Psoas muscle (tissue), 8 donors: ENCODE results near the gene KCNJ11. TPM values are rescaled to one million over a fixed set of nuclear protein-coding genes. Genes with fewer than 3 reads are reported as not detected.

Experiments used
- ATAC-seq, 4 donors: fragments of 200-7000 bp; cut with Tn5 transposase; one replicate each; pipeline ENCODE4 v1.9.1; 2020; ENCODE audit warnings: moderate library complexity in 3 of 4, mild to moderate bottlenecking in 2 of 4
- DNase-seq, 2 donors: peaks; one replicate each; pipeline ENCODE4 v3.0.0-alpha.2; 2020
- H3K27ac ChIP-seq: fragments of 200-600 bp; one replicate; pipeline ENCODE4 v1.8.0; 2022
- H3K27me3 ChIP-seq, 3 donors: fragments of 200-600 bp in 1 of 3; one replicate each; pipeline versions ENCODE4 v1.6.1 to v1.8.0; 2013 to 2022; ENCODE audit warnings: low read length in 2 of 3, mild to moderate bottlenecking in 2 of 3, moderate library complexity in 1 of 3; ENCODE audit not compliant: insufficient read depth in 3 of 3
- H3K36me3 ChIP-seq, 2 donors: fragments of 200-600 bp in 1 of 2; one replicate each; pipeline versions ENCODE4 v1.6.1 to v1.8.0; 2013 to 2022; ENCODE audit warnings: low read depth in 1 of 2, mild to moderate bottlenecking in 1 of 2, moderate library complexity in 1 of 2; ENCODE audit not compliant: insufficient read depth in 1 of 2
- H3K4me1 ChIP-seq: fragments of 200-600 bp; one replicate; pipeline ENCODE4 v1.8.0; 2022
- H3K4me3 ChIP-seq: fragments of 200-600 bp; one replicate; pipeline ENCODE4 v1.8.0; 2022; ENCODE audit warnings: mild to moderate bottlenecking
- H3K9me3 ChIP-seq: fragments of 200-600 bp; one replicate; pipeline ENCODE4 v1.8.0; 2022
- CTCF ChIP-seq: fragments of 200-600 bp; IDR thresholded peaks from one replicate; pipeline ENCODE4 v1.8.0; 2022; ENCODE audit warnings: antibody characterized with exemption
- WGBS, 3 donors: extraction: QIAGEN DNeasy Blood & Tissue Kit; methylation state at CpG; one replicate each; pipeline versions ENCODE4 v1.1.6 to v1.1.7; 2013; 5-methylcytosine and 5-hydroxymethylcytosine counted together
- intact Hi-C, 2 donors: fragments of 100-400 bp; cut with DNase I; formaldehyde crosslinking; loops; one replicate each; pipeline versions ENCODE4 v1.11.0 to v1.14.2; 2022
- polyA plus RNA-seq, 3 donors: library from polyadenylated mRNA; stranded (reverse); fragments of 200-250 nt; gene quantifications; one replicate each; pipeline ENCODE4 v1.2.3, GENCODE V29; 2013
- total RNA-seq, 4 donors: library from RNA; stranded (reverse); fragmentation: NEBNext Ultra II Directional in 2 of 4; extraction: Animal tissue kit (Norgen Biotek cat#: 25700) in 2 of 4; gene quantifications; one replicate each; pipeline versions ENCODE4 v1.2.1 to v1.2.4, GENCODE V29; 2021 to 2023
- donor health status: healthy with polysubstance abuse.
- donor health status: DM: no; HTN: no; CAD: no; lungs with moderate emphysema.
- donor health status: Bipolar disorder and iron deficiency.
- donor health status: healthy.
- donor health status: DM: yes; HTN: yes; CAD: no.
- donor health status: DM: no; HTN: no; CAD: no.
- donor health status: DM: no; HTN: no; CAD: no.
- donor health status: DM: yes; HTN: yes; CAD: no.

The KCNJ11 gene
- total and polyA plus RNA-seq, 7 donors: 66.5 to 173 (median 88.4) TPM

- H3K27me3 ChIP-seq: no peaks in the 10 kb centered on the region
- no peaks in the 10 kb centered on the region for H3K36me3 ChIP-seq
- H3K9me3 ChIP-seq: no peaks in the 10 kb centered on the region
- H3K27ac ChIP-seq: no peak overlapping the region
- ATAC-seq (no peak), DNase-seq (no peak)
- peaks cover 8% of the 10 kb centered on the region for H3K4me1 ChIP-seq
- intact Hi-C loops: no loop called here
- WGBS, 3 donors: 91 to 93% (median 92%) methylated on average over 6 of the region's 6 CpGs
- no peak for TF ChIP-seq CTCF
- H3K4me3 ChIP-seq: no peak overlapping the region
Observed at GRCh38 chr11:17393472-17393871, 5.0 kb upstream of the KCNJ11 start.

GRCh38 chr11:17392872-17393271 lies 4.4 kb upstream of the KCNJ11 start:
- Histone ChIP-seq H3K27ac (no peak overlapping the region), H3K9me3 (no peaks in the 10 kb centered on the region), H3K4me3 (no peak overlapping the region), H3K27me3 (no peaks in the 10 kb centered on the region), H3K36me3 (no peaks in the 10 kb centered on the region), H3K4me1 (peaks cover 8% of the 10 kb centered on the region)
- no peak for TF ChIP-seq CTCF
- DNase-seq (no peak), ATAC-seq (no peak)
- intact Hi-C loops: no loop called here
- 85 to 93% (median 90%) methylated on average over 14 of the region's 14 CpGs for WGBS, 3 donors

GRCh38 chr11:17391493-17392355 lies 3.3 kb upstream of the KCNJ11 start:
- 74 to 81% (median 80%) methylated on average over 3 of the region's 3 CpGs for WGBS, 3 donors
- Histone ChIP-seq H3K36me3 (peaks cover 0 to 10% of the 10 kb centered on the region in 2 donors), H3K27me3 (no peaks in the 10 kb centered on the region), H3K27ac (no peak overlapping the region), H3K4me3 (no peak overlapping the region), H3K4me1 (peaks cover 16% of the 10 kb centered on the region), H3K9me3 (no peaks in the 10 kb centered on the region)
- ATAC-seq (no peak), DNase-seq (no peak)
- intact Hi-C loops: no loop called here
- no peak for TF ChIP-seq CTCF

- H3K27ac ChIP-seq: peak overlapping the region; percentile 96
- ATAC-seq: no peak
- peak overlapping the region; percentile 78 for H3K4me3 ChIP-seq
- peaks cover 0 to 10% of the 10 kb centered on the region in 2 donors for H3K36me3 ChIP-seq
- H3K4me1 ChIP-seq: peaks cover 16% of the 10 kb centered on the region
- DNase-seq: no peak
- intact Hi-C loops: loop anchor here (2.0 to 5.0 kb wide), 2 partner anchors 15 to 332 kb away; no protein-coding TSS in a partner anchor
- H3K9me3 ChIP-seq: no peaks in the 10 kb centered on the region
- 53 to 63% (median 60%) methylated on average over 10 of the region's 10 CpGs for WGBS, 3 donors
- no peaks in the 10 kb centered on the region for H3K27me3 ChIP-seq
- TF ChIP-seq CTCF: no peak
Observed at GRCh38 chr11:17389957-17390649, 1.6 kb upstream of the KCNJ11 start.
